ENCODE data around the gene EGR1. TPM values are rescaled to one million over a fixed set of nuclear protein-coding genes. Genes with fewer than 3 reads are reported as not detected.

EGR1 gene
- total and polyA plus RNA-seq, 2 donors (not counting 1 experiment from before 2014, with no cell fraction given) = 13.7 to 212 TPM

- no peak overlapping the region for H3K27ac Mint-ChIP-seq
- no CpG with 5 or more reads among the region's 4 CpGs for WGBS (ENCODE audit: insufficient coverage)
- no peak overlapping the region for H3K27ac ChIP-seq (ENCODE audit: low read length in 2 of 2)
These were observed 33.1 kb downstream of the EGR1 start for GRCh38 chr5:138498376-138498775.

DNA sequence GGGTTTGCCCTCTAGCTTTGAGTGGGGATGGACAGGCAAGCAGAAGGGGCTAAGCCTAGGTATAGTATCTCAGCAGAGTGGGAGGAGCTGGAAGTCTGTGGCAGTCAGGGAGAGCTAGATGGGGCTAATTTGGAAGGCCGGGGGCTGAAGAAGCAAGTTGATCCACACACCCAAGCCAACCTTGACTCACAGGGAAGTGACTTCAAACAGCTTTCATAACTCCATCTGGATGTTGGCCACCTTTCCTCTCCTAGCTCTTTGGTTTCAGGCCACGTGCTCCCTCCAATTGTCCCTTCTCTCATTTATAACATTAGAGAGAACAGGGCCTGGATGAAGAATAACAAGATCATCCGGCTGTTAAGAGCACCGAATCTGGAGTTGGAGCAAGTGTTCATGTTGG lies 36.8 kb downstream of the EGR1 start:
- CTCF ChIA-PET = interaction anchor here (0.5 to 10.1 kb wide), 8 partner anchors 10 to 336 kb away, joined by 3 to 281 read pairs (median 8); partner anchors contain the start of gene EGR1
- H3K9me3 ChIP-seq (ENCODE audit: control extremely low read depth in 1 of 3, control insufficient read depth in 2 of 3, insufficient read depth in 1 of 3, low read length in 2 of 3) = no peaks in the 10 kb centered on the region
- DNase-seq (no peak), ATAC-seq (ENCODE audit: low read depth) (no peak)
- no peak overlapping the region for H3K9ac ChIP-seq (ENCODE audit: low read length)
- WGBS (ENCODE audit: insufficient coverage) = 83% methylated on average over 3 of the region's 4 CpGs
- Mint-ChIP-seq H3K4me3 (no peak overlapping the region), H3K27me3 (no peaks in the 10 kb centered on the region), H3K27ac (no peak overlapping the region), H3K4me1 (no peaks in the 10 kb centered on the region), H3K9me3 (ENCODE audit: insufficient read depth) (no peaks in the 10 kb centered on the region)
- no peak for TF ChIP-seq EZH2 (IDR thresholded peaks at IDR 0.05; ENCODE audit: borderline replicate concordance, insufficient read depth, low read depth, low read length, poor library complexity, severe bottlenecking)
- TF ChIP-seq, protein P1, sequence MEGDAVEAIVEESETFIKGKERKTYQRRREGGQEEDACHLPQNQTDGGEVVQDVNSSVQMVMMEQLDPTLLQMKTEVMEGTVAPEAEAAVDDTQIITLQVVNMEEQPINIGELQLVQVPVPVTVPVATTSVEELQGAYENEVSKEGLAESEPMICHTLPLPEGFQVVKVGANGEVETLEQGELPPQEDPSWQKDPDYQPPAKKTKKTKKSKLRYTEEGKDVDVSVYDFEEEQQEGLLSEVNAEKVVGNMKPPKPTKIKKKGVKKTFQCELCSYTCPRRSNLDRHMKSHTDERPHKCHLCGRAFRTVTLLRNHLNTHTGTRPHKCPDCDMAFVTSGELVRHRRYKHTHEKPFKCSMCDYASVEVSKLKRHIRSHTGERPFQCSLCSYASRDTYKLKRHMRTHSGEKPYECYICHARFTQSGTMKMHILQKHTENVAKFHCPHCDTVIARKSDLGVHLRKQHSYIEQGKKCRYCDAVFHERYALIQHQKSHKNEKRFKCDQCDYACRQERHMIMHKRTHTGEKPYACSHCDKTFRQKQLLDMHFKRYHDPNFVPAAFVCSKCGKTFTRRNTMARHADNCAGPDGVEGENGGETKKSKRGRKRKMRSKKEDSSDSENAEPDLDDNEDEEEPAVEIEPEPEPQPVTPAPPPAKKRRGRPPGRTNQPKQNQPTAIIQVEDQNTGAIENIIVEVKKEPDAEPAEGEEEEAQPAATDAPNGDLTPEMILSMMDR (IDR thresholded peaks at IDR 0.05) = no peak
- intact Hi-C loops (cut with micrococcal nuclease) = no loop called here
- H3K27me3 ChIP-seq (replicated peaks in 1 of 4; ENCODE audit: control extremely low read depth in 1 of 4, control insufficient read depth in 3 of 4, insufficient read depth in 4 of 4, low read length in 3 of 4) = no peaks in the 10 kb centered on the region
- H2AFZ ChIP-seq (ENCODE audit: insufficient read depth, low read depth, low read length, poor library complexity, severe bottlenecking) = no peak overlapping the region
- H3K4me2 ChIP-seq (replicated peaks; ENCODE audit: low read depth, low read length, poor library complexity, severe bottlenecking) = no peak overlapping the region
- H3K4me3 ChIP-seq (ENCODE audit: control extremely low read depth in 1 of 5, extremely low read depth in 1 of 5, insufficient read depth in 1 of 5, low read depth in 2 of 5, low read length in 4 of 5) = no peak overlapping the region
- no peaks in the 10 kb centered on the region for H4K20me1 ChIP-seq (ENCODE audit: control insufficient read depth, insufficient read depth, low read length, poor library complexity, severe bottlenecking)
- POLR2A ChIA-PET = no interaction called here
- no peaks in the 10 kb centered on the region for H3K79me2 ChIP-seq (ENCODE audit: control insufficient read depth, insufficient read depth, low read length)
- no peaks in the 10 kb centered on the region for H3K4me1 ChIP-seq (ENCODE audit: control insufficient read depth in 2 of 2, insufficient read depth in 2 of 2, low read length in 2 of 2)
- peaks cover 0 to 3% of the 10 kb centered on the region in 2 experiments for H3K36me3 ChIP-seq (replicated peaks in 1 of 2; ENCODE audit: control extremely low read depth in 1 of 2, control insufficient read depth in 1 of 2, extremely low read depth in 1 of 2, insufficient read depth in 2 of 2, low read length in 1 of 2)
- no peak overlapping the region for H3K27ac ChIP-seq (ENCODE audit: low read length in 2 of 2)

More at GRCh38 chr5:138498376-138498775, 33.1 kb downstream of the EGR1 start:
- Histone ChIP-seq H3K36me3 (replicated peaks in 1 of 2; ENCODE audit: control extremely low read depth in 1 of 2, control insufficient read depth in 1 of 2, extremely low read depth in 1 of 2, insufficient read depth in 2 of 2, low read length in 1 of 2) (no peaks in the 10 kb centered on the region), H3K9me3 (ENCODE audit: control extremely low read depth in 1 of 3, control insufficient read depth in 2 of 3, insufficient read depth in 1 of 3, low read length in 2 of 3) (no peaks in the 10 kb centered on the region), H2AFZ (ENCODE audit: insufficient read depth, low read depth, low read length, poor library complexity, severe bottlenecking) (no peak overlapping the region), H4K20me1 (ENCODE audit: control insufficient read depth, insufficient read depth, low read length, poor library complexity, severe bottlenecking) (no peaks in the 10 kb centered on the region), H3K79me2 (ENCODE audit: control insufficient read depth, insufficient read depth, low read length) (no peaks in the 10 kb centered on the region), H3K4me3 (ENCODE audit: control extremely low read depth in 1 of 5, extremely low read depth in 1 of 5, insufficient read depth in 1 of 5, low read depth in 2 of 5, low read length in 4 of 5) (no peak overlapping the region), H3K9ac (ENCODE audit: low read length) (no peak overlapping the region), H3K4me2 (replicated peaks; ENCODE audit: low read depth, low read length, poor library complexity, severe bottlenecking) (no peak overlapping the region), H3K27me3 (replicated peaks in 1 of 4; ENCODE audit: control extremely low read depth in 1 of 4, control insufficient read depth in 3 of 4, insufficient read depth in 4 of 4, low read length in 3 of 4) (peaks cover 0 to 6% (median 1%) of the 10 kb centered on the region in 4 experiments), H3K4me1 (ENCODE audit: control insufficient read depth in 2 of 2, insufficient read depth in 2 of 2, low read length in 2 of 2) (no peaks in the 10 kb centered on the region)
- ChIA-PET CTCF (interaction anchor here (0.8 to 10.1 kb wide), 2 partner anchors 11 to 46 kb away, joined by 3 to 281 read pairs; no protein-coding TSS in a partner anchor), POLR2A (no interaction called here)
- no peak for TF ChIP-seq EZH2 (IDR thresholded peaks at IDR 0.05; ENCODE audit: borderline replicate concordance, insufficient read depth, low read depth, low read length, poor library complexity, severe bottlenecking)
- TF ChIP-seq, protein P1 (IDR thresholded peaks at IDR 0.05) = no peak
- Mint-ChIP-seq H3K9me3 (ENCODE audit: insufficient read depth) (no peaks in the 10 kb centered on the region), H3K4me1 (no peaks in the 10 kb centered on the region), H3K27me3 (peaks cover 4% of the 10 kb centered on the region), H3K4me3 (no peak overlapping the region)
- intact Hi-C loops (cut with micrococcal nuclease) = no loop called here
- DNase-seq = no peak
- ATAC-seq (ENCODE audit: low read depth) = no peak

Data from B cell (primary cell).